ENCODE measurements around the gene CCDC12.

- TF ChIP-seq SP1 (IDR thresholded peaks at IDR 0.05) (no peak), FOXA1 (IDR thresholded peaks at IDR 0.05) (no peak), ARNT (IDR thresholded peaks at IDR 0.05) (0 out of 2 replicates have a peak, but pooled peaks have one; percentile 33), L3MBTL2 (conservative IDR thresholded peaks at IDR 0.05) (0 out of 2 replicates have a peak, but pooled peaks have one; percentile 19), LEF1 (IDR thresholded peaks at IDR 0.05; ENCODE audit: borderline replicate concordance) (no peak), HDGF (IDR thresholded peaks at IDR 0.05; ENCODE audit: borderline replicate concordance) (no peak), FOXK2 (IDR thresholded peaks at IDR 0.05) (no peak)
Measured at GRCh38 chr3:46909535-46910161, 66.9 kb downstream of the CCDC12 start.
